Trophoblast cell (in vitro differentiated cells and primary cell): ENCODE data around the gene PITPNB.

Experiments
- DNase-seq, 2 donors: peaks; one replicate each; pipeline ENCODE4 v3.0.0-alpha.2; 2016
- H2AFZ ChIP-seq: 2 replicates; pipeline ENCODE4 v1.6.1; 2013; ENCODE audit warnings: low read length, moderate library complexity, mild to moderate bottlenecking; ENCODE audit not compliant: insufficient read depth, poor library complexity
- H2AK5ac ChIP-seq: 2 replicates; pipeline ENCODE4 v1.6.1; 2013; ENCODE audit warnings: mild to moderate bottlenecking, low read length
- H2BK120ac ChIP-seq: 2 replicates; pipeline ENCODE4 v1.6.1; 2013; ENCODE audit warnings: low read length, mild to moderate bottlenecking, moderate library complexity; ENCODE audit not compliant: insufficient read depth, poor library complexity
- H2BK12ac ChIP-seq: 2 replicates; pipeline ENCODE4 v1.6.1; 2013; ENCODE audit warnings: mild to moderate bottlenecking, low read length, moderate library complexity
- H2BK5ac ChIP-seq: 2 replicates; pipeline ENCODE4 v1.6.1; 2013; ENCODE audit warnings: low read length, low read depth, moderate library complexity, mild to moderate bottlenecking; ENCODE audit not compliant: poor library complexity
- H3K14ac ChIP-seq: 2 replicates; pipeline ENCODE4 v1.6.1; 2013; ENCODE audit warnings: mild to moderate bottlenecking, low read length
- H3K18ac ChIP-seq: 2 replicates; pipeline ENCODE4 v1.6.1; 2013; ENCODE audit warnings: mild to moderate bottlenecking, low read length
- H3K23ac ChIP-seq: 2 replicates; pipeline ENCODE4 v1.6.1; 2013; ENCODE audit warnings: low read length
- H3K27ac ChIP-seq: 2 replicates; pipeline ENCODE4 v1.5.1; 2013; ENCODE audit warnings: low read depth, mild to moderate bottlenecking, inconsistent platforms, low read length, moderate library complexity
- H3K27me3 ChIP-seq: 2 replicates; pipeline ENCODE4 v1.6.1; 2013; ENCODE audit warnings: inconsistent platforms, mild to moderate bottlenecking, low read length, moderate library complexity; ENCODE audit not compliant: insufficient read depth
- H3K36me3 ChIP-seq, 2 experiments: 1 replicate in 1 of 2; 2 replicates in 1 of 2; pipeline ENCODE4 v1.6.1; 2013; ENCODE audit warnings: low read length in 2 of 2, mild to moderate bottlenecking in 2 of 2, moderate library complexity in 1 of 2; ENCODE audit not compliant: insufficient read depth in 2 of 2, control insufficient read depth in 1 of 2
- H3K4ac ChIP-seq: 2 replicates; pipeline ENCODE4 v1.6.1; 2013; ENCODE audit warnings: low read depth, mild to moderate bottlenecking, low read length, moderate library complexity
- H3K4me1 ChIP-seq, 2 experiments: 1 replicate in 1 of 2; 2 replicates in 1 of 2; pipeline ENCODE4 v1.6.1; 2013; ENCODE audit warnings: low read length in 2 of 2, mild to moderate bottlenecking in 2 of 2, moderate library complexity in 1 of 2; ENCODE audit not compliant: insufficient read depth in 2 of 2, control insufficient read depth in 1 of 2
- H3K4me2 ChIP-seq: 2 replicates; pipeline ENCODE4 v1.6.1; 2013; ENCODE audit warnings: inconsistent platforms, mild to moderate bottlenecking, low read length, moderate library complexity
- H3K4me3 ChIP-seq: 2 replicates; pipeline ENCODE4 v1.5.1; 2013; ENCODE audit warnings: mild to moderate bottlenecking, low read depth, low read length, inconsistent platforms
- H3K79me1 ChIP-seq: one replicate; pipeline ENCODE4 v1.6.1; 2013; ENCODE audit warnings: low read length
- H3K79me2 ChIP-seq: 2 replicates; pipeline ENCODE4 v1.6.1; 2013; ENCODE audit warnings: low read length, mild to moderate bottlenecking; ENCODE audit not compliant: control insufficient read depth, insufficient read depth, poor library complexity
- H3K9ac ChIP-seq: 2 replicates; pipeline ENCODE4 v1.6.1; 2013; ENCODE audit warnings: mild to moderate bottlenecking, low read length
- H3K9me3 ChIP-seq: 2 replicates; pipeline ENCODE4 v1.6.1; 2013; ENCODE audit warnings: low read depth, mild to moderate bottlenecking, control low read depth, inconsistent platforms, low read length; ENCODE audit not compliant: insufficient read depth
- H4K12ac ChIP-seq: 2 replicates; pipeline ENCODE4 v1.6.1; 2013; ENCODE audit warnings: low read depth, mild to moderate bottlenecking, low read length, moderate library complexity
- H4K8ac ChIP-seq: 2 replicates; pipeline ENCODE4 v1.6.1; 2013; ENCODE audit warnings: low read depth, mild to moderate bottlenecking, low read length, moderate library complexity
- H4K91ac ChIP-seq: one replicate; pipeline ENCODE4 v1.6.1; 2013; ENCODE audit warnings: low read depth, mild to moderate bottlenecking, low read length, moderate library complexity
- WGBS: extraction: QIAGEN DNeasy Blood & Tissue Kit; methylation state at CpG from one replicate; pipeline ENCODE4 v1.1.7; 2013; ENCODE audit warnings: missing lambda C conversion rate; ENCODE audit not compliant: insufficient read length, insufficient coverage; ENCODE audit errors: extremely low coverage; 5-methylcytosine and 5-hydroxymethylcytosine counted together

Gene PITPNB

DNA sequence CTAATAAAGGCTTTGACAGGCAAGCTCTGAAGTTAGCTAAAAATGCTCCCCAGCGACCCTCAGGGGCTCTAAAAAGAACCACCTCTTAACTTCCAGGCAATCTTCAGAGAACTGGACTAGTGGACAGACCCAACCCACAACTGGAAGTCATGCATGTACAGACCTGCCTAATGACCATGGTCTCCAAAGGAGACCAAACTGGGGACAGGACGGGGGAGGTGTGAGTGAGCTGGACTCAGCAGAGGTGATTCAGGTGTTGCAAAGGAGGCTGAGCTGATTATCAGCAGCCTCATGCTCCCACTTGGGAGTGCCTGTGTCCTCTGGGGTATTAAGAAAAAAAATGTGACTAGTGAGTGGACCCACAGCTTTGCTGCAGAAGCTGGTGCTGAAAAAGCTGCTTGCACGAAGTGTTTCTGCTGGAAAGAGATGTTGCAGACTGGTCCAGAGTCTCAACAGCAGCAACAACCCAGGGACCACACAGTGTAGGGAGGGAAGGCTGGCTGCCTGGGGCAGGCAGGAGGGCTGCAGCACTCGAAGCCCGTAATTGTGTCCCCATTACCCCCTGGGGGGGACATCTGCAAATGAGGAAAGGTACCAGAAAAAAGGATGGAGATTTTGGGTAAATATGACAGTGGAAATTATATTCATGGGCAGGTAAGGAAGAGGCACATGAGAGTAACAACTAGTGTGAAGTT lies 35.3 kb downstream of the PITPNB start:
- Histone ChIP-seq H3K27me3 (no peaks in the 10 kb centered on the region), H3K14ac (no peak overlapping the region), H4K91ac (peak overlapping the region; percentile 47), H3K9me3 (no peaks in the 10 kb centered on the region), H3K4me3 (no peak overlapping the region), H3K23ac (no peak overlapping the region), H3K79me2 (peaks cover 9% of the 10 kb centered on the region), H2BK12ac (peak overlapping the region; percentile 40), H3K4me2 (no peak overlapping the region), H2BK120ac (no peak overlapping the region), H3K18ac (peak overlapping the region; percentile 73), H3K36me3 (peaks cover 13 to 27% of the 10 kb centered on the region in 2 experiments), H2AFZ (peak overlapping the region; percentile 6), H3K27ac (peak overlapping the region; percentile 26), H2BK5ac (peak overlapping the region; percentile 44), H4K12ac (no peak overlapping the region), H3K9ac (no peak overlapping the region), H2AK5ac (no peak overlapping the region), H3K79me1 (peaks cover 4% of the 10 kb centered on the region), H3K4ac (no peak overlapping the region), H3K4me1 (peaks cover 8 to 11% of the 10 kb centered on the region in 2 experiments), H4K8ac (peak overlapping the region; percentile 53)
- no peak for DNase-seq
- no CpG with 5 or more reads among the region's 5 CpGs for WGBS

DNA sequence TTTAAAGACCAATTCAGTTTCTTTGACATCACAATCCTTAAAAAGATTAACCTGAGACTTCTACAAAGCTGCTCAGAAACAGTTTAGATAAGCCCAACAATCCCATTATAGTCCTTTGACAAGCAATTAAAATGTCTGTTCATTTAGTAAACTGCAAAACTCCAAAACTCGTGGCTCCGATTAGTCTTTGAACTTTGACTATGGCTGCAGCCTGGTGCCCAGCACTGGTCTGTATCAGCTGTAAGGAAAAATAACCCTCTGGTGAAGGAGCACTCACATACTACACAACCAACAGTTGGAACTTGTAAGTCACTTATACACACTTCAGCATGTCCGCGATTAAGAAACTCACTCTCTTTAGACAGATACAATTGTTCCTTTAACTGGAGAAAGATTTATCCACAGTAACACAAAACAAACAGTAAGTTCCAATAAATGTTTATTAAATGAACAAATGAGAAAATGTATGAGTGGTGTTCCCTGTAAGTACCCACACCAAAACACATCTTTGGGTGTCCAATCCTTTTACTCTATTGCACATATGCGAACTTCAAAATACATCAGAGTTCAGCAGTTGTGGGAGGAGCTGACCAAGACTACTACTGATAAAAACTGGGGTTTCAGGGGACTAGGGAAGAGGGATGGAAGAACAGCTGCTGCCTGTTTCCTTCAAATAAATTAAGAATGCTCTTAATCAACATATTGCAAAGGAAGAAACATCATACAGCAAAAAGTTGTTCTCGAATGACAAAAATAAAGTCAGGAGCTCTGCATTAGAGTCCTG lies 36.4 kb downstream of the PITPNB start:
- H3K79me2 ChIP-seq = peaks cover 9% of the 10 kb centered on the region

GRCh38 chr22:27881421-27881820 lies 37.6 kb downstream of the PITPNB start:
- Histone ChIP-seq H2BK5ac (no peak overlapping the region), H3K14ac (no peak overlapping the region), H3K9ac (no peak overlapping the region), H2BK12ac (no peak overlapping the region), H3K79me2 (peaks cover 9% of the 10 kb centered on the region), H3K4me3 (no peak overlapping the region), H4K91ac (no peak overlapping the region), H2BK120ac (no peak overlapping the region), H3K27me3 (no peaks in the 10 kb centered on the region), H4K8ac (no peak overlapping the region), H3K4ac (no peak overlapping the region), H3K18ac (no peak overlapping the region), H2AFZ (no peak overlapping the region), H2AK5ac (no peak overlapping the region), H3K9me3 (no peaks in the 10 kb centered on the region), H3K27ac (peak overlapping the region; percentile 33), H3K79me1 (peaks cover 4% of the 10 kb centered on the region), H3K23ac (no peak overlapping the region), H4K12ac (no peak overlapping the region), H3K4me2 (no peak overlapping the region), H3K4me1 (peaks cover 8% of the 10 kb centered on the region in 2 experiments), H3K36me3 (peaks cover 11 to 19% of the 10 kb centered on the region in 2 experiments)
- WGBS = no CpG with 5 or more reads among the region's 3 CpGs
- DNase-seq = no peak

More for the DNA sequence above, 36.4 kb downstream of the PITPNB start:
- H4K12ac ChIP-seq = no peak overlapping the region
- peak overlapping the region; percentile 46 for H3K4ac ChIP-seq
- no peak overlapping the region for H4K8ac ChIP-seq
- H2BK5ac ChIP-seq = no peak overlapping the region
- H2BK12ac ChIP-seq = no peak overlapping the region
- no peak overlapping the region for H3K4me3 ChIP-seq
- no peak overlapping the region for H3K4me2 ChIP-seq
- peaks cover 4% of the 10 kb centered on the region for H3K79me1 ChIP-seq
- H3K36me3 ChIP-seq = peaks cover 11 to 22% of the 10 kb centered on the region in 2 experiments
- H2AK5ac ChIP-seq = no peak overlapping the region
- H2BK120ac ChIP-seq = no peak overlapping the region
- H3K9ac ChIP-seq = no peak overlapping the region
- no peak overlapping the region for H3K23ac ChIP-seq
- peak overlapping the region; percentile 26 for H3K27ac ChIP-seq
- no peak for DNase-seq
- WGBS = no CpG with 5 or more reads among the region's 6 CpGs
- H3K27me3 ChIP-seq = no peaks in the 10 kb centered on the region
- H3K9me3 ChIP-seq = no peaks in the 10 kb centered on the region
- peak overlapping the region; percentile 45 for H3K18ac ChIP-seq
- no peak overlapping the region for H3K14ac ChIP-seq
- H3K4me1 ChIP-seq = peaks cover 8 to 11% of the 10 kb centered on the region in 2 experiments
- H2AFZ ChIP-seq = no peak overlapping the region
- no peak overlapping the region for H4K91ac ChIP-seq

- H3K9ac ChIP-seq = no peak overlapping the region
- peaks cover 4% of the 10 kb centered on the region for H3K79me1 ChIP-seq
- no peak overlapping the region for H4K91ac ChIP-seq
- no peak overlapping the region for H3K4ac ChIP-seq
- no peak overlapping the region for H3K4me3 ChIP-seq
- peaks cover 9% of the 10 kb centered on the region for H3K79me2 ChIP-seq
- no peak overlapping the region for H3K23ac ChIP-seq
- H2BK12ac ChIP-seq = no peak overlapping the region
- H4K8ac ChIP-seq = no peak overlapping the region
- H2BK5ac ChIP-seq = no peak overlapping the region
- peaks cover 8% of the 10 kb centered on the region in 2 experiments for H3K4me1 ChIP-seq
- WGBS = no CpG with 5 or more reads among the region's 6 CpGs
- H4K12ac ChIP-seq = no peak overlapping the region
- H2AK5ac ChIP-seq = no peak overlapping the region
- DNase-seq = peak; percentile 33 to 87
- H3K18ac ChIP-seq = no peak overlapping the region
- H3K36me3 ChIP-seq = peaks cover 10 to 20% of the 10 kb centered on the region in 2 experiments
- H3K27me3 ChIP-seq = no peaks in the 10 kb centered on the region
- no peak overlapping the region for H2BK120ac ChIP-seq
- no peak overlapping the region for H3K4me2 ChIP-seq
- no peak overlapping the region for H2AFZ ChIP-seq
- no peaks in the 10 kb centered on the region for H3K9me3 ChIP-seq
- H3K14ac ChIP-seq = no peak overlapping the region
- no peak overlapping the region for H3K27ac ChIP-seq
Observed at GRCh38 chr22:27880778-27881394, 38.2 kb downstream of the PITPNB start.
